DMS53 (cell line): ENCODE measurements around the gene TNIK.
"Not testable (repeated sequence)": the region's sequence is repeated elsewhere in the genome, so short reads cannot be mapped to it uniquely, and the experiment has no call there.

ENCODE experiments used
- DNase-seq: peaks from one replicate; lab custom pipeline; 2025; lab: John Stamatoyannopoulos, UW

Gene TNIK

GRCh38 chr3:171126478-171127209 lies 333.6 kb downstream of the TNIK start:
- DNase-seq: no peak

- DNase-seq: no peak
Observed at GRCh38 chr3:171125010-171125409, 335.2 kb downstream of the TNIK start.

- no peak for DNase-seq
Observed at GRCh38 chr3:171123915-171124314, 336.3 kb downstream of the TNIK start.

- DNase-seq: no peak
Observed at GRCh38 chr3:171122861-171123260, 337.3 kb downstream of the TNIK start.

- DNase-seq: no peak
Observed at GRCh38 chr3:171122240-171122639, 338.0 kb downstream of the TNIK start.

GRCh38 chr3:171121801-171122200 lies 338.4 kb downstream of the TNIK start:
- no peak for DNase-seq

- not testable (repeated sequence) for DNase-seq
Observed at GRCh38 chr3:171119402-171119801, 340.8 kb downstream of the TNIK start.

- not testable (repeated sequence) for DNase-seq
Observed at GRCh38 chr3:171118993-171119392, 341.2 kb downstream of the TNIK start.

- no peak for DNase-seq
Observed at GRCh38 chr3:171116824-171117395, 343.3 kb downstream of the TNIK start.

- no peak for DNase-seq
Observed at GRCh38 chr3:171116365-171116764, 343.8 kb downstream of the TNIK start.

GRCh38 chr3:171115667-171116066 lies 344.5 kb downstream of the TNIK start:
- DNase-seq: no peak

- no peak for DNase-seq
Observed at GRCh38 chr3:171113716-171114115, 346.5 kb downstream of the TNIK start.

GRCh38 chr3:171110715-171111114 lies 349.5 kb downstream of the TNIK start:
- no peak for DNase-seq

- no peak for DNase-seq
Observed at GRCh38 chr3:171108066-171108465, 352.1 kb downstream of the TNIK start.

- no peak for DNase-seq
Observed at GRCh38 chr3:171103185-171103584, 357.0 kb downstream of the TNIK start.

- DNase-seq: no peak
Observed at GRCh38 chr3:171101982-171102641, 358.1 kb downstream of the TNIK start.

- DNase-seq: no peak
Observed at GRCh38 chr3:171099911-171100310, 360.3 kb downstream of the TNIK start.

- no peak for DNase-seq
Observed at GRCh38 chr3:171095063-171095462, 365.1 kb downstream of the TNIK start.

GRCh38 chr3:171094411-171094810 lies 365.8 kb downstream of the TNIK start:
- no peak for DNase-seq

GRCh38 chr3:171093462-171093861 lies 366.7 kb downstream of the TNIK start:
- DNase-seq: no peak

- DNase-seq: no peak
Observed at GRCh38 chr3:171092467-171092911, 367.7 kb downstream of the TNIK start.

- no peak for DNase-seq
Observed at GRCh38 chr3:171090321-171090720, 369.9 kb downstream of the TNIK start.
